Common myeloid progenitor, CD34-positive (primary cell): Measurements from ENCODE around the gene IKZF4.
A peak's percentile ranks its signal among the peaks of the same experiment; 100 is the strongest.

ENCODE experiments used
- CTCF ChIA-PET: fragments of 350-600 bp; sonication (Branson Sonifier 250); formaldehyde crosslinking; loops from one replicate; lab custom pipeline; 2021; ENCODE audit warnings: antibody characterized with exemption; lab: Charles Lee
- POLR2A ChIA-PET: fragments of 350-600 bp; sonication (Branson Sonifier 250); formaldehyde crosslinking; loops from one replicate; lab custom pipeline; 2021; ENCODE audit warnings: antibody characterized with exemption; lab: Charles Lee
- DNase-seq, 3 donors: peaks; one replicate each; pipeline versions ENCODE4 v3.0.0 to v3.0.0-alpha.2; 2013
- H3K27ac ChIP-seq, 2 experiments: 1 replicate in 1 of 2; 2 replicates in 1 of 2; pipeline ENCODE4 v1.7.0; 2013; ENCODE audit warnings: inconsistent platforms in 2 of 2, low read length in 2 of 2, mild to moderate bottlenecking in 2 of 2, low read depth in 1 of 2, moderate library complexity in 1 of 2; ENCODE audit not compliant: severe bottlenecking in 2 of 2, insufficient read depth in 1 of 2, poor library complexity in 1 of 2
- H3K27me3 ChIP-seq, 5 experiments: replicated peaks in 2 of 5; 1 replicate in 3 of 5; 2 replicates in 2 of 5; pipeline versions ENCODE4 v1.6.1 to v1.7.0; 2013; ENCODE audit warnings: low read length in 4 of 5, mild to moderate bottlenecking in 2 of 5, moderate library complexity in 2 of 5, inconsistent platforms in 1 of 5; ENCODE audit not compliant: insufficient read depth in 5 of 5, control insufficient read depth in 4 of 5
- H3K36me3 ChIP-seq, 4 experiments: 1 replicate in 2 of 4; 2 replicates in 2 of 4; pipeline versions ENCODE4 v1.6.1 to v1.7.0; 2013; ENCODE audit warnings: low read length in 3 of 4, control low read depth in 1 of 4, mild to moderate bottlenecking in 1 of 4; ENCODE audit not compliant: control insufficient read depth in 4 of 4, insufficient read depth in 4 of 4
- H3K4me1 ChIP-seq, 4 experiments: 1 replicate in 3 of 4; 2 replicates in 1 of 4; pipeline versions ENCODE4 v1.6.1 to v1.7.1; 2013; ENCODE audit warnings: low read length in 3 of 4, mild to moderate bottlenecking in 3 of 4, control low read depth in 1 of 4, inconsistent platforms in 1 of 4, moderate library complexity in 1 of 4; ENCODE audit not compliant: control insufficient read depth in 4 of 4, insufficient read depth in 4 of 4; ENCODE audit errors: control extremely low read depth in 1 of 4
- H3K4me3 ChIP-seq, 7 experiments: 1 replicate in 4 of 7; 2 replicates in 3 of 7; pipeline versions ENCODE4 v1.5.1 to v1.7.0; 2013; ENCODE audit warnings: mild to moderate bottlenecking in 7 of 7, low read length in 6 of 7, moderate library complexity in 6 of 7, inconsistent platforms in 2 of 7, low read depth in 2 of 7, control low read depth in 1 of 7; ENCODE audit not compliant: insufficient read depth in 4 of 7, control insufficient read depth in 1 of 7; ENCODE audit errors: extremely low read depth in 1 of 7
- H3K9me3 ChIP-seq, 5 experiments: 1 replicate in 4 of 5; 2 replicates in 1 of 5; pipeline versions ENCODE4 v1.6.1 to v1.7.1; 2013; ENCODE audit warnings: low read length in 4 of 5, mild to moderate bottlenecking in 2 of 5, inconsistent platforms in 1 of 5, low read depth in 1 of 5, moderate library complexity in 1 of 5; ENCODE audit not compliant: control insufficient read depth in 4 of 5, insufficient read depth in 2 of 5; ENCODE audit errors: control extremely low read depth in 1 of 5
- WGBS: methylation state at CpG from one replicate; pipeline ENCODE4 v1.1.5; 2013; ENCODE audit not compliant: insufficient coverage; 5-methylcytosine and 5-hydroxymethylcytosine counted together

Gene IKZF4

DNA sequence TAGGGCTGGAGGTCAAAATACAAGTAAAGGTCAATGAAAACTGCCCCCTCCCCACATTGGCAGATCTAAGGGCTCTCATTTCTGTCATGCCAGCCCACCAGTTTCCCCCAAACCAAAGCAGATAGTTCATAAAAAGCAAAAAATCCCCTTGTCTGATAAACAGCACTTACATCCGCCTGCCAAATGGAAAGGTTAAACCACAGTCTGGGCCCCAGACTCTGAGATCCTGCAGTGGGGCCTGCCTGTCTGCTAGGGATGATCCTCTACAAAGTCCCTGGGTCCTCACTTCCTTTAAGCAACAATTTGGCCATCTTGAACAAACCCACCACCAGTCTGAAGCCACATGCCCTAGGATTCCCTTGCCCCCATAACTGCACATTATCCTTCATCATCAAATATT is 11.1 kb downstream of the IKZF4 start:
- POLR2A ChIA-PET = no interaction called here
- no peaks in the 10 kb centered on the region for H3K27me3 ChIP-seq
- no peak for DNase-seq
- no peaks in the 10 kb centered on the region for H3K4me1 ChIP-seq
- H3K4me3 ChIP-seq = no peak overlapping the region
- H3K36me3 ChIP-seq = peaks cover 18 to 75% (median 54%) of the 10 kb centered on the region in 4 experiments
- CTCF ChIA-PET = interaction anchor here (1.0 to 5.3 kb wide), 4 partner anchors 36 to 58 kb away, joined by 3 to 31 read pairs (median 6); partner anchors contain the start of genes RAB5B and SUOX
- WGBS = 86% methylated on average over 1 of the region's 1 CpG
- H3K27ac ChIP-seq = no peak overlapping the region
- H3K9me3 ChIP-seq = no peaks in the 10 kb centered on the region

DNA sequence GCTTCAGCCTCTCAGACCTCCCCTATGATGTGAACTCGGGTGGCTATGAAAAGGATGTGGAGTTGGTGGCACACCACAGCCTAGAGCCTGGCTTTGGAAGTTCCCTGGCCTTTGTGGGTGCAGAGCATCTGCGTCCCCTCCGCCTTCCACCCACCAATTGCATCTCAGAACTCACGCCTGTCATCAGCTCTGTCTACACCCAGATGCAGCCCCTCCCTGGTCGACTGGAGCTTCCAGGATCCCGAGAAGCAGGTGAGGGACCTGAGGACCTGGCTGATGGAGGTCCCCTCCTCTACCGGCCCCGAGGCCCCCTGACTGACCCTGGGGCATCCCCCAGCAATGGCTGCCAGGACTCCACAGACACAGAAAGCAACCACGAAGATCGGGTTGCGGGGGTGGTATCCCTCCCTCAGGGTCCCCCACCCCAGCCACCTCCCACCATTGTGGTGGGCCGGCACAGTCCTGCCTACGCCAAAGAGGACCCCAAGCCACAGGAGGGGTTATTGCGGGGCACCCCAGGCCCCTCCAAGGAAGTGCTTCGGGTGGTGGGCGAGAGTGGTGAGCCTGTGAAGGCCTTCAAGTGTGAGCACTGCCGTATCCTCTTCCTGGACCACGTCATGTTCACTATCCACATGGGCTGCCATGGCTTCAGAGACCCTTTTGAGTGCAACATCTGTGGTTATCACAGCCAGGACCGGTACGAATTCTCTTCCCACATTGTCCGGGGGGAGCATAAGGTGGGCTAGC is 13.9 kb downstream of the IKZF4 start:
- H3K36me3 ChIP-seq = peaks cover 13 to 70% (median 48%) of the 10 kb centered on the region in 4 experiments
- over 99% methylated on average over 17 of the region's 21 CpGs for WGBS
- no peaks in the 10 kb centered on the region for H3K27me3 ChIP-seq
- ChIA-PET POLR2A (no interaction called here), CTCF (interaction anchor here (0.6 to 5.3 kb wide), 2 partner anchors 38 to 51 kb away, joined by 4 to 31 read pairs; partner anchors contain the start of gene SUOX)
- DNase-seq = no peak
- H3K4me1 ChIP-seq = no peaks in the 10 kb centered on the region
- no peak overlapping the region for H3K4me3 ChIP-seq
- no peak overlapping the region for H3K27ac ChIP-seq
- no peaks in the 10 kb centered on the region for H3K9me3 ChIP-seq

DNA sequence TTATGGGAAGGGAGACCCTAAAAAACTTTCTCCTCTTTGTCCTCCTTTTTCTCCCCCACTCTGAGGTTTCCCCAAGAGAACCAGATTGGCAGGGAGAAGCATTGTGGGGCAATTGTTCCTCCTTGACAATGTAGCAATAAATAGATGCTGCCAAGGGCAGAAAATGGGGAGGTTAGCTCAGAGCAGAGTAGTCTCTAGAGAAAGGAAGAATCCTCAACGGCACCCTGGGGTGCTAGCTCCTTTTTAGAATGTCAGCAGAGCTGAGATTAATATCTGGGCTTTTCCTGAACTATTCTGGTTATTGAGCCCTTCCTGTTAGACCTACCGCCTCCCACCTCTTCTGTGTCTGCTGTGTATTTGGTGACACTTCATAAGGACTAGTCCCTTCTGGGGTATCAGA is 16.3 kb downstream of the IKZF4 start:
- no peak for DNase-seq
- H3K27ac ChIP-seq = peak overlapping the region in 1 of 2 experiments; percentile 51
- no peak overlapping the region for H3K4me3 ChIP-seq
- no CpG with 5 or more reads among the region's 2 CpGs for WGBS
- peaks cover 0 to 9% (median 5%) of the 10 kb centered on the region in 4 experiments for H3K4me1 ChIP-seq
- H3K36me3 ChIP-seq = peaks cover 13 to 57% (median 40%) of the 10 kb centered on the region in 4 experiments
- no peaks in the 10 kb centered on the region for H3K27me3 ChIP-seq
- no peaks in the 10 kb centered on the region for H3K9me3 ChIP-seq
- CTCF ChIA-PET = interaction anchor here (0.6 to 5.0 kb wide), 4 partner anchors 31 to 298 kb away, joined by 3 to 64 read pairs (median 4); partner anchors contain the start of genes PA2G4 and SUOX
- POLR2A ChIA-PET = interaction anchor here (0.6 kb wide), 1 partner anchor 46 kb away, joined by 3 read pairs; no protein-coding TSS in a partner anchor

DNA sequence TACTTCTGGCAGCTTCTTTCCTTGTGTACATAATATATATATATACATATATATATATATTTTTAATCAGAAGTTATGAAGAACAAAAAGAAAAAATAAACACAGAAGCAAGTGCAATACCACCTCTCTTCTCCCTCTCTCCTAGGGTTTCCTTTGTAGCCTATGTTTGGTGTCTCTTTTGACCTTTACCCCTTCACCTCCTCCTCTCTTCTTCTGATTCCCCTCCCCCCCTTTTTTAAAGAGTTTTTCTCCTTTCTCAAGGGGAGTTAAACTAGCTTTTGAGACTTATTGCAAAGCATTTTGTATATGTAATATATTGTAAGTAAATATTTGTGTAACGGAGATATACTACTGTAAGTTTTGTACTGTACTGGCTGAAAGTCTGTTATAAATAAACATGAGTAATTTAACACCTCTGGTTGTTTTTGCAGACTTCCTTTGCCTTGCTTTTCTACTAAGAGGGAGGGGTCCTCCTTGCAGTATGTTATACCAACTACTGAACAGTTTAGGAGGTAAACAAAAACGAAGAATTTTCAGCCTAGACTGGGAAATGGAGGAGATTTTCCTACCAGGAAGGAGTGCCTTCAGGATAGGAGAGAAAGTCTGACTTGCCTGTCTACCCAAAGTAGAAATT is 17.3 kb downstream of the IKZF4 start:
- Histone ChIP-seq H3K4me1 (peaks cover 6 to 17% (median 11%) of the 10 kb centered on the region in 4 experiments), H3K27ac (no peak overlapping the region), H3K36me3 (peaks cover 5 to 49% (median 33%) of the 10 kb centered on the region in 4 experiments), H3K9me3 (no peaks in the 10 kb centered on the region), H3K4me3 (no peak overlapping the region), H3K27me3 (no peaks in the 10 kb centered on the region)
- DNase-seq = no peak
- ChIA-PET POLR2A (no interaction called here), CTCF (interaction anchor here (0.9 to 5.0 kb wide), 6 partner anchors 9 to 220 kb away, joined by 3 to 64 read pairs (median 4); partner anchors contain the start of genes ORMDL2, PA2G4, SARNP and SUOX)
- no CpG with 5 or more reads among the region's 2 CpGs for WGBS

GRCh38 chr12:56040151-56040550 is 19.3 kb downstream of the IKZF4 start:
- CTCF ChIA-PET = interaction anchor here (0.6 to 5.0 kb wide), 11 partner anchors 11 to 301 kb away, joined by 3 to 64 read pairs (median 4); partner anchors contain the start of gene SUOX

DNA sequence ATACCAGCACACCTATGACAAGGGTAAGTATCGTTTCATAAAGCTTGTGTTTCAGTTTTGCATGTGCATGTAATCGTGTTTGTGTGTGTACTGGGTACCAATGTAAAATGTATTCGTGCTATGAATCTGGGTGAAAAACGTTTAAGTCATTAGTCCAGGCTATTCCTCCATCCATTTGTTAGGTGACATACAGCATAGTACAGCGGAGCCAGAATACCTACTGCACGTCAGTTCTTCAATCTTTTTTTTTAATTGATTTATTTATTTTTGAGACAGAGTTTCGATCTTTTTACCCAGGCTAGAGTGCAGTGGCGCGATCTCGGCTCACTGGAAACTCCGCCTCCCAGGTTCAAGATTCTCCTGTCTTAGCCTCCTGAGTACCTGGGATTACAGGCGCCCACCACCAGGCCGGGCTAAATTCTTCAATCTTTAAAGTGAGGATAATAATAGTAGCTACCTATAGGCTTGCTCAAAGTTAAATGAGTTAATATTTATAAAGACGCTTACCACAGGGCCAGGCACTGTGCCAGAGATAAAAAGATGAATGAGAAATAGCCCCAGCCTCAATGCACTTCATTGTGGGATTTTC is 20.2 kb downstream of the IKZF4 start:
- CTCF ChIA-PET = interaction anchor here (0.7 to 5.0 kb wide), 14 partner anchors 12 to 302 kb away, joined by 3 to 64 read pairs (median 4); partner anchors contain the start of genes PA2G4 and SUOX
- H3K27me3 ChIP-seq = no peaks in the 10 kb centered on the region
- H3K4me3 ChIP-seq = peak overlapping the region in 6 of 7 experiments; percentile 32 to 98 (median 64)
- DNase-seq = no peak
- H3K36me3 ChIP-seq = peaks cover 6 to 51% (median 31%) of the 10 kb centered on the region in 4 experiments
- H3K9me3 ChIP-seq = no peaks in the 10 kb centered on the region
- H3K4me1 ChIP-seq = peaks cover 6 to 23% (median 15%) of the 10 kb centered on the region in 4 experiments
- peak overlapping the region in 1 of 2 experiments; percentile 97 for H3K27ac ChIP-seq
- POLR2A ChIA-PET = interaction anchor here (1.5 kb wide), 1 partner anchor 45 kb away, joined by 3 read pairs; no protein-coding TSS in a partner anchor
- 89% methylated on average over 10 of the region's 14 CpGs for WGBS

More at GRCh38 chr12:56040151-56040550, 19.3 kb downstream of the IKZF4 start:
- Histone ChIP-seq H3K36me3 (peaks cover 9 to 53% (median 34%) of the 10 kb centered on the region in 4 experiments), H3K27me3 (no peaks in the 10 kb centered on the region), H3K9me3 (no peaks in the 10 kb centered on the region), H3K27ac (peak overlapping the region in 1 of 2 experiments; percentile 5), H3K4me3 (no peak overlapping the region), H3K4me1 (peaks cover 6 to 23% (median 15%) of the 10 kb centered on the region in 4 experiments)
- WGBS = no CpG with 5 or more reads among the region's 1 CpG
- no peak for DNase-seq
- POLR2A ChIA-PET = interaction anchor here (1.5 kb wide), 1 partner anchor 44 kb away, joined by 3 read pairs; no protein-coding TSS in a partner anchor
